D721Med (cell line): Measurements from ENCODE around the gene ARHGAP44.

ENCODE experiments used
- DNase-seq: peaks from one replicate; pipeline ENCODE4 v3.0.0; 2011; ENCODE audit warnings: low spot score; ENCODE audit not compliant: insufficient read length
- FAIRE-seq: peaks from 2 replicates; lab custom pipeline; 2011; peaks lifted over from hg19 to GRCh38; lab: Jason Lieb, UNC
- CTCF ChIP-seq: IDR thresholded peaks from 2 replicates; pipeline ENCODE4 v1.5.1; 2012; ENCODE audit warnings: mild to moderate bottlenecking, control low read depth; ENCODE audit not compliant: insufficient read depth; ENCODE audit errors: missing control alignments

Gene ARHGAP44

DNA sequence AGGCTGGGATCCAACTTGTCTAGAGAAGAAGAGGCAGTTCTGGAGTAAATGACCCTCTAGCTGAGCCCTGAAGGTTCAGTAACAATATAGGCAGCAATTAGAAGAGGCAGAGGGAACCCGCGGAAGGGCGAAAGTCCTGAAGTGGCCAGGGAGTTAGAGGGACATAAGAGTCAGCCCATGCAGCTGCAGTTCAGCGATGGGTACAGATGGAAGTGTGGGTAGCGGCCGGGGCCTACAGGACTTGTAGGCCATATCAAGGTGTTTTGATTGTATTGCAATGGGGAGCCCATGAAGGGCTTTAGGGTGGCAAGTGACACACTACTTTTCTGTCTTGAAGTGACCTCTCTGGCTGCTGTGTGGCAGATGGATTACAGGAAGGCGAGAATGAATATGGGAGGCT is 225.5 kb downstream of the ARHGAP44 start:
- TF ChIP-seq CTCF = no peak
- no peak for DNase-seq
- FAIRE-seq = no peak

- FAIRE-seq (no peak), DNase-seq (no peak)
- no peak for TF ChIP-seq CTCF
Measured at GRCh38 chr17:13016881-13017654, 227.8 kb downstream of the ARHGAP44 start.

GRCh38 chr17:13017655-13018459 is 228.6 kb downstream of the ARHGAP44 start, which contains the start of gene ELAC2:
Gene ELAC2 (minus strand): TSS chr17:13018027. CDS start chr17:13017947, 80 bp downstream.
- no peak for TF ChIP-seq CTCF
- DNase-seq = peak; percentile 93
- FAIRE-seq = no peak

DNA sequence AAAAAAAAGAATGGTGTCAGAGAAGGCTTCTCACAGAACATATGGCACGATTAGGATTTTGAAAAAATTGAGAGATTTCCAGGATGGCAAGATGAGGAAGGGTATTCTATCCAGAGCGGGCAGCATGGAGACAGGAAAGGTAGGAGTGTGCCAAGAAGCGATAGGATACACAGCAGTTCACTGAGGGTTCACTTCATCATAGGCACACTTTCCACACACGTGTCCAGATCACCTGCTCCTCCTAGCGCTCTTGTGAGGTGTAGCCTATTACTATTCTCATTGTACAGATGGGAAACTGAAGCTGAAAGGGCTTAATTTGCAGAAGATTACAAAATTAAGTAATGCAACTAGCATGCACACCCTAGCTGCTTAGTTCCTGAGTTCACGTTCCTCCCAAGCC is 234.7 kb downstream of the ARHGAP44 start:
- FAIRE-seq (no peak), DNase-seq (no peak)
- TF ChIP-seq CTCF = no peak

- DNase-seq = no peak
- no peak for FAIRE-seq
- TF ChIP-seq CTCF = peak; percentile 61
Measured at GRCh38 chr17:13024526-13025257, 235.4 kb downstream of the ARHGAP44 start.

- DNase-seq (no peak), FAIRE-seq (no peak)
- no peak for TF ChIP-seq CTCF
Measured at GRCh38 chr17:13025258-13025627, 235.9 kb downstream of the ARHGAP44 start.
